Activated CD8-positive, alpha-beta memory T cell treated with anti-CD3 and anti-CD28 coated beads for 4 hours (primary cell): ENCODE data around the gene EVI2B.
"Not testable (repeated sequence)": the region's sequence is repeated elsewhere in the genome, so short reads cannot be mapped to it uniquely, and the experiment has no call there.

ENCODE experiments used
- DNase-seq, 2 donors: peaks; one replicate each; pipeline ENCODE4 v3.0.0-alpha.2; 2020; ENCODE audit warnings: low read depth in 2 of 2

EVI2B gene

GRCh38 chr17:31313982-31314781 is at the start of gene EVI2B:
EVI2B (minus strand) TSS chr17:31314054; CDS start chr17:31305609, 8,445 bp downstream.
- no peak for DNase-seq

- no peak for DNase-seq
Measured at GRCh38 chr17:31357839-31358394, 44.1 kb upstream of the EVI2B start.

- DNase-seq = no peak
Measured at GRCh38 chr17:31357091-31357490, 43.2 kb upstream of the EVI2B start.

GRCh38 chr17:31355935-31356334 is 42.1 kb upstream of the EVI2B start:
- no peak for DNase-seq

- DNase-seq = no peak
Measured at GRCh38 chr17:31349454-31349853, 35.6 kb upstream of the EVI2B start.

- not testable (repeated sequence) for DNase-seq
Measured at GRCh38 chr17:31345191-31345747, 31.4 kb upstream of the EVI2B start.

- no peak for DNase-seq
Measured at GRCh38 chr17:31339906-31340661, 26.2 kb upstream of the EVI2B start.

- DNase-seq = no peak
Measured at GRCh38 chr17:31329221-31329620, 15.4 kb upstream of the EVI2B start.

GRCh38 chr17:31328160-31328535 is 14.3 kb upstream of the EVI2B start:
- no peak for DNase-seq

- DNase-seq = no peak
Measured at GRCh38 chr17:31327534-31328159, 13.8 kb upstream of the EVI2B start.

GRCh38 chr17:31323551-31323950 is 9.7 kb upstream of the EVI2B start:
- no peak for DNase-seq

- DNase-seq = no peak
Measured at GRCh38 chr17:31321966-31322365, 8.1 kb upstream of the EVI2B start.

- peak; percentile 60 to 78 for DNase-seq
Measured at GRCh38 chr17:31321481-31321880, 7.6 kb upstream of the EVI2B start, which contains the start of gene EVI2A. EVI2A (minus strand) TSS chr17:31321622; CDS start chr17:31319013, 2,609 bp downstream.

- DNase-seq = no peak
Measured at GRCh38 chr17:31320791-31321190, 6.9 kb upstream of the EVI2B start.

- no peak for DNase-seq
Measured at GRCh38 chr17:31320241-31320640, 6.4 kb upstream of the EVI2B start.

GRCh38 chr17:31318851-31319661 is 5.2 kb upstream of the EVI2B start:
- DNase-seq = no peak

GRCh38 chr17:31318298-31318801 is 4.5 kb upstream of the EVI2B start:
- peak in 1 of 2 donors; percentile 22 for DNase-seq

- no peak for DNase-seq
Measured at GRCh38 chr17:31314782-31315100, 887 bp upstream of the EVI2B start.

- DNase-seq = not testable (repeated sequence)
Measured at GRCh38 chr17:31312223-31312622, 1.6 kb downstream of the EVI2B start.

- DNase-seq = no peak
Measured at GRCh38 chr17:31311526-31311925, 2.3 kb downstream of the EVI2B start.

- no peak for DNase-seq
Measured at GRCh38 chr17:31310886-31311285, 3.0 kb downstream of the EVI2B start.
